ENCODE data around the gene ARL14EPL. TPM values are rescaled to one million over a fixed set of nuclear protein-coding genes. Genes with fewer than 3 reads are reported as not detected.

Gene ARL14EPL
- total RNA-seq, 4 donors from 2014 or later, result not detected

DNA sequence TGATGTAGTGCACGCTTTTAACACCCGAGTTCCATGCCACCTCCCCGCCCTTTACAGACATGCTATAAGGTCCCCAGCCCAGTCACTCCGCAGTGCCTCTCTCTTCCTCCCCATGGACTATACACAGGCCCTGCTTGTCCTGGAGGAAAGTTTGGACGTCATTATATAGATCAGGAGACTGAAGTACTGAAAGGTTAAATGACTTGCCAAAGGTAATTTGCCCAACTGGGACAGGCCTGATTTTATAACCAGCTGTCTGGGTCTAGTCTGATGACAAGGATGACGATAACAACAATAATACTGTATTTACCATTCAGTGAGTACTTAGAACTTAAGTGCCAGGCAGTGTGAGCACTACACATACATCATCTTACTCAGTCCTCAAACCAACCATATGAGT lies 36.9 kb upstream of the ARL14EPL start:
- Histone ChIP-seq H3K4me1 (no peaks in the 10 kb centered on the region), H3K27me3 (no peaks in the 10 kb centered on the region), H3K4me3 (no peak overlapping the region), H3K9me3 (no peaks in the 10 kb centered on the region), H3K27ac (no peak overlapping the region), H3K36me3 (no peaks in the 10 kb centered on the region)
- TF ChIP-seq, protein P1, sequence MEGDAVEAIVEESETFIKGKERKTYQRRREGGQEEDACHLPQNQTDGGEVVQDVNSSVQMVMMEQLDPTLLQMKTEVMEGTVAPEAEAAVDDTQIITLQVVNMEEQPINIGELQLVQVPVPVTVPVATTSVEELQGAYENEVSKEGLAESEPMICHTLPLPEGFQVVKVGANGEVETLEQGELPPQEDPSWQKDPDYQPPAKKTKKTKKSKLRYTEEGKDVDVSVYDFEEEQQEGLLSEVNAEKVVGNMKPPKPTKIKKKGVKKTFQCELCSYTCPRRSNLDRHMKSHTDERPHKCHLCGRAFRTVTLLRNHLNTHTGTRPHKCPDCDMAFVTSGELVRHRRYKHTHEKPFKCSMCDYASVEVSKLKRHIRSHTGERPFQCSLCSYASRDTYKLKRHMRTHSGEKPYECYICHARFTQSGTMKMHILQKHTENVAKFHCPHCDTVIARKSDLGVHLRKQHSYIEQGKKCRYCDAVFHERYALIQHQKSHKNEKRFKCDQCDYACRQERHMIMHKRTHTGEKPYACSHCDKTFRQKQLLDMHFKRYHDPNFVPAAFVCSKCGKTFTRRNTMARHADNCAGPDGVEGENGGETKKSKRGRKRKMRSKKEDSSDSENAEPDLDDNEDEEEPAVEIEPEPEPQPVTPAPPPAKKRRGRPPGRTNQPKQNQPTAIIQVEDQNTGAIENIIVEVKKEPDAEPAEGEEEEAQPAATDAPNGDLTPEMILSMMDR (IDR thresholded peaks at IDR 0.05), result no peak
- no peak for TF ChIP-seq POLR2A (IDR thresholded peaks at IDR 0.05)
- DNase-seq, result no peak

DNA sequence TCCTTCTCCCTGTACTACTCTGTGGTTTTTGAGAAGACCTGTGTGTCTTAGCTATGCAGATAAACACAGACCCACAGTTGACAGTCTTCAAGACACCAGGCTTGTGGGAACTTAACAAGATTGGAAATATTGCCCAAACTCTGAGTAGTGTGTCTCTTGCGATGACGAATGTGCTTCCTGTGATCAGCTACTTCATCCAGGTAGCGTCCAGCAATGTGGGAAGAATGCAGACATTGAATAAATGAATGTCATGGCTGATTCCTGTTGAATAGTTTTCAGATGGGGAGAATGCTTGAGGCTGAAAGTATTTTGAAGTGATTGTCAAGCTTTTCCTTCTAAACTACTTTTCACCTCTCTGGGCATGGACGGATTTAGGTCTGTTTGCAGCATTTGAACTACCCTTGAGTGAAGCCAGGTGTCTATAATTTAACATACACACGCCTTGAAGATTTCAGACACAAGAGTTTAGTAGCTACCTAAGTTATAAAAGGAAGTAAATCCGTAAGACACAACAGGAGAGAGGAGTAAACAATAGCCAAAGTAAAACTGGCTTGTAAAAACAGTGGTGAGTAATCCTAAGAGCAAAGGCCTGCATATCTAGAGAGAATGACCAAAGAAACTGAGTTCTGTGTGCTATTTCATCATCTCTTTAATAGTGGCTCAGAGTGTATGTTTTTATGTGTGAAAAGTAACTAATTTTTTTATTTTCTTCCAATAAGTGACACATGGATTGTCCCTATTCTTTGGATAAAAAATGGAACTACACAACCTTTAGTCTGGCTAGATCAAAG lies 30.0 kb upstream of the ARL14EPL start:
- TF ChIP-seq POLR2A (IDR thresholded peaks at IDR 0.05), result no peak
- no peak overlapping the region for H3K27ac ChIP-seq
- H3K4me3 ChIP-seq, result no peak overlapping the region
- no peaks in the 10 kb centered on the region for H3K36me3 ChIP-seq
- H3K27me3 ChIP-seq, result no peaks in the 10 kb centered on the region
- DNase-seq, result no peak
- H3K9me3 ChIP-seq, result no peaks in the 10 kb centered on the region
- no peaks in the 10 kb centered on the region for H3K4me1 ChIP-seq

DNA sequence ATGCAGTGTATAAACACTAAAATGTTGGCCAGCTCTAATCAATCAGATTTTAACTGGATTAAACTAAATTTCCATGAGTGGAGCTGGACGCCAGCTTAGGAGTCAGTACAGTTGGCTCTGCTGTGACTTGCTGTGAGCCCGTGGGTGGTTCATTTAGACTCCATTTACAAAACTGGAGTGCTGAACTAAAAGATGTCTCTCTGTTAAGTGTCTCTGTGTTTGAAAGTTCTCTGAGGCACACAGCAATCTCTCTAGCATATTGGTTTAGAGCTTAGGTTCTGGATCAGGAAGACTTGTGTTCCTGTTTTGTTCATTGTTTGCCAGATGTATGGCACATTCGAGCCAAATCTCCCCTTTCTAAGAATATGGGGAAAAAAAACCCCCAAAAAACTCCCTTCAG lies 28.0 kb upstream of the ARL14EPL start:
- H3K27me3 ChIP-seq, result no peaks in the 10 kb centered on the region
- no peak for TF ChIP-seq POLR2A (IDR thresholded peaks at IDR 0.05)
- TF ChIP-seq, protein P1 (IDR thresholded peaks at IDR 0.05), result no peak
- H3K27ac ChIP-seq, result no peak overlapping the region
- DNase-seq, result no peak
- no peaks in the 10 kb centered on the region for H3K9me3 ChIP-seq
- no peaks in the 10 kb centered on the region for H3K4me1 ChIP-seq
- H3K4me3 ChIP-seq, result no peak overlapping the region
- no peaks in the 10 kb centered on the region for H3K36me3 ChIP-seq

DNA sequence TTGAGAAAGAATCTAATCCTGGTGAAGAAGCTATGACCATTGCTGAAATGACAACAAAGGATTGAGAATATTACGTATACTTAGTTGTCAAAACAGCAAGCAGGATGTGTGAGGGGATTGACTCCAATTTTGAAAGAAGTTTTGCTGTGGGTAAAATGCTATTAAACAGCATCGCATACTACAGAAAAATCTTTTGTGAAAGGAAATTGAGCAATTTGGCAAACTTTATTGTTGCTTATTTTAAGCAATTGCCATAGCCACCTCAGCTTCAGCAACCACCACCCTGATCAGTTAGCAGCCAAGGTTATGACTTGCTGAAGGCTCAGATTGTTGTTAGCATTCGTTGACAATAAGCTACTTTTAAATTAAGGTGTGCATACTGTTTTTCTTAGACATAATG lies 22.5 kb upstream of the ARL14EPL start:
- no peaks in the 10 kb centered on the region for H3K36me3 ChIP-seq
- H3K27ac ChIP-seq, result no peak overlapping the region
- H3K9me3 ChIP-seq, result no peaks in the 10 kb centered on the region
- no peaks in the 10 kb centered on the region for H3K4me1 ChIP-seq
- H3K27me3 ChIP-seq, result no peaks in the 10 kb centered on the region
- no peak overlapping the region for H3K4me3 ChIP-seq
- no peak for DNase-seq
- TF ChIP-seq POLR2A (IDR thresholded peaks at IDR 0.05), result no peak
- TF ChIP-seq, protein P1 (IDR thresholded peaks at IDR 0.05), result no peak

DNA sequence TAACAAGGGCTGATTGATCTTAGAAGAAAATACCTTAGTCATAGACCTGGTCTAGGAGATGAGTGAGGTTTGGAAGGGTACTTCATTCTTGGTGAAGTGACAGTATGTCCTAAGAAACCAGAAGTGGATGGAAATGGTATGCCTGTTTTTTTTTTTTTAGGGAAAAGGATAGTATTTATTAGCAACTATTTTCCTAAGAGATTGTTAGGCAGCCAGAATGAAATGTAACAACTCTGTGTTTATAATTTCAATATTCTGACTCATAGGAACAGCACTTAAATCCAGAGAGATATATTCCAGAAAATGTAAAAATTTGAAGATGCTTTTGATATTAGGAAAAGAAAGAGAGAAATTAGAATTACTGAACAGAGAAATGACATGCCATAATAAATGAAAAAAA lies 21.2 kb upstream of the ARL14EPL start:
- TF ChIP-seq, protein P1 (IDR thresholded peaks at IDR 0.05), result no peak
- TF ChIP-seq POLR2A (IDR thresholded peaks at IDR 0.05), result no peak
- H3K4me1 ChIP-seq, result no peaks in the 10 kb centered on the region
- no peaks in the 10 kb centered on the region for H3K27me3 ChIP-seq
- no peaks in the 10 kb centered on the region for H3K9me3 ChIP-seq
- no peak for DNase-seq
- no peaks in the 10 kb centered on the region for H3K36me3 ChIP-seq
- H3K27ac ChIP-seq, result no peak overlapping the region
- no peak overlapping the region for H3K4me3 ChIP-seq

DNA sequence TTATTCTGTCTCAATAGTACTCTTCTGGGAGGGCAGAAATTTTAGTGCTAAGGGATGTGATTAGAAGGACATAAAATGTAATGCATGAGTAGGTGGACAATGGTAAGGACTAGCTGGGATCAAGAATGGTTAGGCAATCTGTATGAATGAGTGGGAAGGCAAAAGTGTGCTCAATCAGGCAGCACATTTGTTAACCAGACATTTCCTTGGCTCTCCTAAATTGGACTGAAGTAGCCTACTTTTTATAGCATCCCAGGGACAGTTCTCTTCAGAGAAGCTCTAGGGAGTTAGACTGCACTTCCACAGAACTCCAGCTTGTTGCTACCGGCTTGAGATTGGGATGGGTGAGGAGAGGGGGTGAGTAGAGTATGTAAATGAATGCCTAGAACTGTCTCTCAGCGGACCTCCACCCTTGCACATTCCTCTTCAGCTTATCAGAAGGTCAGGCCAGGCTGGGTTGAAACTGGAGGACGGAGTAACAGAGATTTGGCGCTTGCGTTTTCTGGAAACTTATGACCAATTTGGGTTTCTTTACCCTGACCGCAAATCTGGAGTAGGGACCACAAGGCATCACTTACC lies 19.0 kb upstream of the ARL14EPL start:
- Histone ChIP-seq H3K27ac (no peak overlapping the region), H3K9me3 (no peaks in the 10 kb centered on the region), H3K27me3 (no peaks in the 10 kb centered on the region), H3K4me1 (no peaks in the 10 kb centered on the region), H3K36me3 (no peaks in the 10 kb centered on the region), H3K4me3 (no peak overlapping the region)
- TF ChIP-seq, protein P1 (IDR thresholded peaks at IDR 0.05), result no peak
- TF ChIP-seq POLR2A (IDR thresholded peaks at IDR 0.05), result no peak
- no peak for DNase-seq
